Stimulated activated CD8-positive, alpha-beta memory T cell treated with anti-CD3 and anti-CD28 coated beads, Interleukin-7, amount 100 ng/mL, for 4 hours (primary cell): ENCODE results near the gene DNAJC8.
A peak's percentile ranks its signal among the peaks of the same experiment; 100 is the strongest.

ENCODE experiments used
- DNase-seq, 2 donors: peaks; one replicate each; pipeline ENCODE4 v3.0.0-alpha.2; 2020; ENCODE audit warnings: low read depth in 2 of 2

The DNAJC8 gene

DNA sequence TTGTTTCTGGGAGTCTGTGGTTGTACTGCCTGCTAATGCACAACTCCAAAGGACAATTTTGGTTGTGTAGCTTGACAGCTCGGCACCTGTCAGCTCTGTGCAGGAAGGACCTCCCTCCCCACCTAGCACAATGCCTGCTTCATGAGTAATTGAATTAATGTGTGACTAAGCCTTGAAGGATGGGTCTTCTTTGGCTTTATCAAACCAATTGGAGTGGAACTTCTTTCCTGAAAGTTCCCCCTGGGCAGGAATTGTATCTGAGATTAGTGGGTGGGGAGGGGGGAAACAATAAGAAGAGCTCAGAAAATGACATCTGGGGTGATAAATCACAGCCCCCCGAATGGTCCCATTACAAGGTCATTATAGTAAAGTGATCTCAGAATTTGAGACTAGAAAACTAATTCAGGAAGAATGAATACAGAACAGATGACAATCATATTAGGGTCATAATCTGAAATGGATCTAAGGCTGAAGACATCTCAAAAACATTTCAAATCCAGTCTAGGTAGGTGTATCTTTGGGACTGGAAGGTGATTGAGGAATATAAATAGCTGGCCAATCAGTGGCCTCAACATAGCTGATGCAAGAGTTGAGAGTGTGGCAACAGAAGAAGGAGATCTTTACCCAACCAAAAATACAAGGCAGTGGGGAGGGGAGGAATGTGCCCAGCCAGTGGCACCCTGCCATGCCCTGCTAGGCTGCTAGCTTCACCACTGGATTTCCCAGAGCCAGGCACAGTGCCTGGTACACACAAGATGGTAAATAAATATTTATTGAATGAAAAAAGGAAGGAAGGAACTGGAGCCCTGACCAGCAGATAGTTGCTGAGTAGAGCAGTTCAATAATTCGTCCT, 16.4 kb upstream of the DNAJC8 start:
- DNase-seq, result no peak

DNA sequence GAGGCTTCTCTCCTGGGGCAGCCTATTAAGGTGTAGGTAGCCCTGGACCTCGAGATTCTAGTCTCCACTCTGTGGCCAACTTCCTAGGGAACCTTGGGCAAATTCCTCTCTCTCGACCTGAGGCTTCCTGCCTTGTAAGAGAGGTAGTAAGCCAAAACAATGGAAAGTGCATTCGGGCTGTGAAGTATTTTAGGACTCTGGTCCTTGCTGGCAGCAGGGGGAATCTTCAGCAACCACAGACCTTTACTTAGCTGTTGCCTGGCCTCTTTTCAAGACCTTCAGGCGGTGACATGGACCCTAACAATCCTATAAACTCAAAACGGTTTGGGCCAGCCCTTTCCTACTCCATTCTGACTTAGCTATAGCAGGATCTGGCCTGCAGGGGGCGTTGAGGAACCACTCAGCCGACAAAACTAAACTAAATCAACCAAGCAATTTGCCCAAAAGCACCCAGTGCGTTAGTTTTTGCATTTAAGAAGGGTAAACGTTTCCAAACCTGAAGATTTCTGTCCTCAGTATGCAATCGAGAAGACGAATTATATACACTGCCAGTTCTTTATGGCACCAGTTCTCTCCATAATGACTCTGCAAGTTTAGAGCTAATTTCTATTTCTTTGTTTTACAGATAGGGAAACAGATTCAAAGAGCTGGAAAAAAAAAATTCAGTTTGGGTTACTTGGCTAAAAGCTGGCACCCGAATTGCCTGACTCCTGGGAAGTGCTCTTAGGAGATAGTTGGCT, 15.6 kb upstream of the DNAJC8 start:
- peak; percentile 65 to 72 for DNase-seq

DNA sequence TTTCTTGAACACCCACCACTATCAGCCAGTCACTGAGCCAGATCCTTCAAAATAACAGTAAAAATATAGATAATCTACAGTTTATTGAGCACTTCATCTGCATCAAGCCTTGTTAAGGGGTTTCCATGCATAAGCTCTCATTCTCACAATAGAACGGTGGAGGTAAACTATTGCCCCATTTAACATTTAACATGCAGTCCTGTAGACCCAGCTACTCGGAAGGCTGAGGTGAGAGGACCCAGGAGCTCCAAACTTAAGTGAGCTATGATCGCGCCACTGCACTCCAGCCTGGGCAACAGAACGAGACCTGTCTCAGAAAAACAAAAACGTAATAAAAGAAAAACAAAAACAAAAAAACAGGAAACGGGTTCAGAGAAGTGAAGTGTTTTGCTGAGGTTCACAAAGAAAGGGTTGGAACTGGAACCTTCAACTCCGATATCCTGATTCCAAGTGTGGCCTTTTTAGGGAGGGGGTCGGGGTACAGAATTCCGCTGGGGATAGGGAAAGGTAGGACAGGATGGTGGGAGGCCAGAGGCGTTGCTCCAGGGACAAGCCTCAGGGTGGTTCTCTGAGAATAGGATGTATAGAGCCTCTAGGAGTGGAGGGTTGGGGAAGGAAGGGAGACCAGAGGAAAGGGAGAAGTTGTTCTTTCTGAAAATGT, 14.9 kb upstream of the DNAJC8 start:
- no peak for DNase-seq

DNA sequence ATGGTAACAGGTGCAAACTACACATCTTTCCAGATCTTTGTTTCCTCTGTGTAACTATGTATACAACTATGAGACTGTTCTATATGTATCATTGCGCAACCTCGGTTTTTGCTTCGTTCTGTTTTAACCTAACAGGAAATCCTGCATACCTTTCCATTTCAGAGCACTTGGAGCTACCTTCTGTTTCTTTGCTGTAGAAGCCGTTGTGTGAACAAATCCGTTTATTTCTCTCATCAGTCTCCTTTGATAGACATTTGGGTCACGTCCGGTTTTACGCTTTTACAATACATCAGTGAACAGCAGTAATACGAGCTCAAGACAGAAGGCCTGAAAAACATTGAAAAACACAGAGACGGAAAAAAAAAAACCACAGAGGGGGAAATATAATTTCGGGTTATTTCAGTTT, 13.6 kb upstream of the DNAJC8 start:
- DNase-seq, result no peak

DNA sequence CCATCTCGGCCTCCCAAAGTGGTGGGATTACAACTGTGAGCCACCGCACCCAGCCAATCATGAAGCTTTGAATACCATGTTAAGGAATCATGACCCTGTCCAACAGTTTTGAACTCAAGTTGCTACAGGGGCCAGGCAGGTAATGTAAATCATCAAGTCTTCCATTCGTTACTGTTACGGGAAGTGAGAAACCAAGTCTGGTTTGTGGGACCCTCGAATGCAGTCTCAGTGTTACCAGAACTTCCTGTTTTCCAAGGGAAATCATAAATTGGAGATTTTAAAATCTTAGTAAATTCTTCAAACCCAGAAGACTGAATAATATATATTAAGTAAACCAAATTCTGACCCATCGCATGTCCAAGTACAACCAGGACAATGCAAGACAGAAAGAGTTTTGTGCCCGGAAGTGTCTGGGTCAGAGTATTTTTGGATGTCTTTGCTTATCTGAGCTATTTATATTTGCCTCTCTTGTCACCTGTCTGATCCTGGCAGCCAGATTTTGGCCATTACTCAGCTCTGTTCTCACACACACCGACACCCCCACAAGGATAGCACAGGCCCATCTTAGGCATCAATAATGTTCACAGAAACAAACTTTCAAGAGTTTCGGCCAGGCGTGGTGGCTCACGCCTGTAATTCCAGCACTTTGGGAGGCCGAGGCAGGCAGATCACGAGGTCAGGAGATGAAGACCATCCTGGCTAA, 11.9 kb upstream of the DNAJC8 start:
- DNase-seq, result no peak

DNA sequence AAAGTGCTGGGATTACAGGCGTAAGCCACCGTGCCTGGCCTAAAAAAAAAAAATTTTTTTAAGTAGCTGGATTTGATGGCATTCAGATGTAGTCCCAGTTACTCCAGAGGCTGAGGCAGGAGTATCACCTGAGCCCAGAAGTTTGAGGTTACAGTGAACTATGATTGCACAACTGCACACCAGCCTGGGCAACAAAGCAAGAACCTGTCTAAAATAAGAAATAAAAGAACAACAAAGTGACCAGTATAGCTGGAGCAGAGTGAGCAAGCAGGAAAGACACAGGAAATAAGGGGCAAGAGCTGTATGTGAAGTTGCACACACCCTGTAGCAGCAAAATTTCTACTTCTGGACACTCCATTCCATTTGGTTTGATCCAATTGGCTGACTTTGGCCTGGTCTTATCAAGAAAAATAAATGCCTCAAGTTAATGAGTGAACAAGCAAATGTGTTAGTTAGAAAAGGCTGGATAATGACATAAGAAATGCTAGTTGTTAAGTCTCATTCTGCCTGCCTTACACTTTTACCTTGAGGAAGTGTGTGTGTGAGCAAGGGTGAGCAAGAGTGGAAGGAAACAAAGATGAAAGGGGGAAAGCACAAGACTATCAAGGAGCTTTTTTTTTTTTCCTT, 11.0 kb upstream of the DNAJC8 start:
- no peak for DNase-seq

DNA sequence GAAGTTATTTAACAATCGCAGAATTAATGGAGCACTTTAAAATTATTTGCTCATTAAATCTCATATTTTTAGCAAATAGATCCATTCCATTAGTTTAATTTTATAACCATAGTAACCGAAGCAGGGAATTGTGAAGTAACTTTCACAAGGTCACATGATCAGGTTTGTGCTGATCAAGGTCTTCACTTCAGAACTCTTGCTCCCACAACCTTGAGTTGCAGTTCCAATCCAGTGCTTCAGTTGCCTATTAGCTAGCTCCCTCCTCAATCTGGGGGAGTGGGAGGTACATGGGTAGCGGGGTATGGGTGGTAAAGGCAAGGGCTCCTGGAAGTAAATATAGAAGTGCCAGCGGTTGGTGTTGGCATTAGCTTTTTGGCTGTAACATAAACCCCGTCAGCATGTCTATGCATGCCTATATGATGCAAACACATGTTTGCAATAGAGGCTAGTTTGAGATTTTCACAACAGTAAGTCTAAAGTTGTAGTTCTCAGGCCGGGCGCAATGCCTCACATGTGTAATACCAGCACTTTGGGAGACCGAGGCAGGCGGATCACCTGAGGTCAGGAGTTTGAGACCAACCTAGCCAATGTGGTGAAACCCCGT, 8.9 kb upstream of the DNAJC8 start:
- DNase-seq, result no peak

DNA sequence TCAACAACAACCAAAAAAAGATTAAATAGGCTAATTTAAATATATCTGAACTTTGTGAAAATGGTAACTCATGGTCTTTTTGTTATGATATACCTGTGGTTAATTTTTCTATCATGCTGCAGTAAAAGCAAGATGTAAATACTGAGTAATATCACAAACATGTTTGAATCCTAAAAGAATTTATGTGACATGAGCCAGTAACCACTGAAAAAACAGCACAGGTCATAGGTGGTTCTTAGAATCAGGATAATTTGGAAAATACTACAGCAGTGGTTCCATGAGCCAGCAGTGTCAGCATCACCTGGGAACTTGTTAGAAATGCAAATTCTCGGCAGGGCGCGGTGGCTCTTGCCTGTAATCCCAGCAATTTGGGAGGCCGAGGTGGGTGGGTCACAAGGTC, 7.2 kb upstream of the DNAJC8 start:
- no peak for DNase-seq

DNA sequence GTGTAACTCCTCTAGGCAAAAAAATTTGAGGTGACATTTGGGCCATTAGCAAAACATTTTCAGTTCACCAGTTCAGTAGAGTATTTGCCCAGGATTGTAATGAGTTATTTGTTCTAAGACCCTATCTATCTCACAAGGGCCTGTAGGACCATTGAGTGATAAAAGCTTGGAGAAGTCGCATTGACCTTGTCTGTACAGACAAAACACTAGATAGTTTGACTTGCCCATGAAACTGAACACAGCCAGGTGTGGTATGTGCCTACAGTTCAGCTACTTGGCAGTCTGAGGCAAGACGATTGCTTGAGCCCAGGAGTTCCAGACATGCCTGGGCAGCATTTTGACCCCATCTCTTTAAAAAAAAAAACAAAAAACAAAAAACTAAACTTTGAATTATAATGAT, 6.2 kb upstream of the DNAJC8 start:
- no peak for DNase-seq

DNA sequence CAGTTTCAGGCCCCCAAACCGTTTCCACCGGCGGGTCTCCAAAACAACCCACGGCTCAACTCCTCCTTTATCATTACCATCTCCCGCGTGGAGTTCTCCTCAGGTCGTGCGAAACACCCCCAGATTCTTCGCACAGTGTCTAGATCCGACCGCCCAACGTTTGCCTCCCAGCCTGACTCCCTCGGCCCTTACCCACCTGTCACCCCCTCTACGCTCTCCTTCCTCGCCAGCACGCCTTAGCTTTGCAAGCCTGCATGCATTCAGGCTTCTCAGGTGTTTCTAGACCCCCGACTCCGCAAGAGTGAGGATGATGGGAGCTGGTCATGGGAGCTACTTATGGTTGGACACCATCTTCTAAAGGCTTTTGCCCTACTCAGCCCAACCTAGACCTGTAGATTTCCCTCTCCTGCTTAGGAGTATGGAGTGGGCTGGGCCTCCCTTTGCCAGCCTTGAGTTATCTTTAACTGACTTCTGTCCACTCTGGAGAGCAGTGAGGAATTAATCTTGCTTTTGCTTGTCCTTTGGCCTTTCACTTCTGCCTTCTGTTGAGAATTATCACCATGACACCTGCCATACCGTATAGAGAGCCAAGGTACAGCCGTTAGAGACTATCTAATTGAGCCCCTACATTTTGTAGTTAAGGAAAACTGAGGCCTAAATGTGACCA, 4.0 kb upstream of the DNAJC8 start:
- DNase-seq, result no peak

DNA sequence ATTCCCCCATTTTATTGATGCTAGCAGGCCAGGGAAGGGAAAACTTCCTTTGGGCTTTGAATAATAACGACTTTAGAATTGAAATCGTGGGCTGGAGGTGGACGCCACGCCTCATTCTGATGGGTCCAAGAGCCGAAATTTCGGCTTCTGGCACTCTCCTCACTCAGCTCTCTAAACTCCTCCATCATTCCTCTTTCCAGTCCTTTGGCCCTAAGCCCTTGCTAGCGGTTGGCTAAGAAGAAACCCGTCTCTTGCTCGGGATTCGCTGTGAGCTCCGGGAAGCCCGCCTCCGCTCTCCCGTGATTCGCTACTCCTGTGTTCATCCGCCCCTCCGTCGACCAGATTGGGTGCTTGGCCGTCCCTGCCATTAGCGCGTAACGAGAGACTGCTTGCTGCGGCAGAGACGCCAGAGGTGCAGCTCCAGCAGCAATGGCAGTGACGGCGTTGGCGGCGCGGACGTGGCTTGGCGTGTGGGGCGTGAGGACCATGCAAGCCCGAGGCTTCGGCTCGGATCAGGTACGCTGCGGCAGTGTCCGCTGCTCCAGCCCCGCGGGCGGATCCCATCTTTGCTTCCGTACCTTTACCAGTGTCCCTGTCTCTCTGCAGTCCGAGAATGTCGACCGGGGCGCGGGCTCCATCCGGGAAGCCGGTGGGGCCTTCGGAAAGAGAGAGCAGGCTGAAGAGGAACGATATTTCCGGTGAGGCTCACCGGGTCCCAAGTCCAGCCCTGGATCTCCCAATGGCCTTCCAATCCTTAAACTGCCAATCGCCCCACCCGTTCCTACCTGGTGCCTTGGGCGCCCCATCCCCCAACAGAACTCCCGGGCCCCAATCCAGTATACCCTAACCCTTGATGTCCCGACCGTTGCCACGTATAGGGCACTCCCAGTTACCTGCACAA, 3.2 kb upstream of the DNAJC8 start, which contains the start of gene ATP5IF1:
Gene ATP5IF1 (plus strand): TSS at position 370 of the 901 bp plus-strand sequence. CDS start 60 bp downstream, at position 430.
- DNase-seq, result peak; percentile 89 to 92

DNA sequence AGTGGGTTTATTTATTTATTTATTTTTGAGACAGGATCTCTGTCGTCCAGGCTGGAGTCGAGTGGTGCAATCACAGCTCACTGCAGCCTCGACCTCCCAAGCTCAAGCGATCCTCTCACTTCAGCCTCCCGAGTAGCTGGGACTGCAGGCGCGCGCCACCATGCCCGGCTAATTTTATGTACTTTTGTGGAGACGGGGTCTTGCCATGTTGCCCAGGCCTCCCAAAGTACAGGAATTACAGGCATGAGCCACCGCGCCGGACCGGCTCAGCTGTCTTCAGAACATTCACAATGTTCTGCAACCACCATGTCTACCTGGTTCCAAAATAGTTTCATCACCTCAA, 406 bp upstream of the DNAJC8 start:
- DNase-seq, result no peak

DNA sequence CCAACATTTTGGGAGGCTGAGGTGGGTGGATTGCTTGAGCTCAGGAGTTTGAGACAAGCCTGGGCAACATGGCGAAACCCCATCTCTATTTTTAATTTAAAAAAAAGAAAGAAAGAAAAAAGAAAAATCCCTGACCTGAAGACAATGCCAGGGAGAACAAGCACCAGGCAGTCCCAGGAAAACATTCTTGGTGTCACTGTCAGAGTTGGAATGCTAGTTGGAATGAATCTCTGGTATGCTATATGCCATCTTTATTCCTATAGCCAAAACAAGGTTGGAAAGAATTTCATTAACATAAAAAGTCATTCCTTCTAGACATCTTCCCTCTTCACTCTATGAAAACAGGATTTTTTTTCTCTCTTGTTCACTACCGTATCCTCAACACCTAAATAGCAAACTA, 2.8 kb downstream of the DNAJC8 start:
- no peak for DNase-seq

DNA sequence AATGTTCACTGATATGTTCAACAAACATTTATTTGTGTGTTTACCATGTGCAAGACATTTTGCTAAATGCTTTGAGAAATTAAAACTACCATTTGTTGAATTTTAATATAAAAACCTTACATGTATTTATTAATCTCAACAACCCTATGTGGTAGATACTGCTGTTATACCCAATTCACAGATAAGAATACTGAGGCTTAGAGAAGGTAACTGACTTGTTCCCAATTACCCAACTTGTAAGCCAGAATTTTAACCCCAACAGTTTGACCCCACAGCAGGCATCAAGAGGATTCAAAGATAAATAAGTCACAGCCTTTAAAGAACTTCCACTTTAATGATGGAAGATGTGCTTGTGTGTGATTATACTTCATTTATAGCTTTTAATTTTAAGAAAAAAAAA, 3.7 kb downstream of the DNAJC8 start:
- no peak for DNase-seq

DNA sequence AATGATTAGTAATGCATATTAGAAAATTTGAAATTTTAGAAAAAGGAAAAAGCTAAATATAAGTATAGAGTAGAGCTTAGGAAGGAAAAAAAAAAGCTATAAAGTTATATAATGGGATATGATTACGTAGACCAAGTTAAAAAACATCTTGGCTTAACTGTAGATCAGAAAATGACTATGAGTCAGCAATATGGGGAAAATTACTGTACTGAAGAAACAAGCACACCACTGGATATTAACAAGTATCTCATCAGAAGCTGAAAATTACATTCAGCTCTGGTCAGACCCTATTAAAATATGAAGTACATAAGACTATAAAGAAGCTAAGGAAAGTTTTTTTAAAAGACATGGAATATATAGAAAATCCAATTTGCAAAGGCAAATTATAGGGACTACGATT, 19.5 kb downstream of the DNAJC8 start:
- no peak for DNase-seq

DNA sequence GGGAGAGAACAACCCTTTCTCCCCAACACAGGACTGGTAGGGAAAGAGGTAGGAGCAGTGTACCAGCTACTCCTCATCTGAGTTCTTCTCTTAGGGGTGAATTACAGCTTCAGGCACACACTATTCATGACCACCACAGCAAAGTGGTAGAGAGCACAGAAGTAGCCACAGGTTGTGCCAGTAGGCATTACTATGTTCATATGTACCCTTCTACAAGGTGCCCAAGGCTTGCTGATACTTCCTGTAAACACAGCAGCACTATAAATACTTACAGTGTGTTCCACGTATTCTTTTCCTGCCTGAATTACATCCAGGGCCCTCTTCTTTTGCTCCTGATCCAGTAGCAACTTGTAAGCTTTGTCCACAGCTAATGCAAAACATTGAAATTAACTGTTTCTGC, 23.1 kb downstream of the DNAJC8 start:
- DNase-seq, result no peak

DNA sequence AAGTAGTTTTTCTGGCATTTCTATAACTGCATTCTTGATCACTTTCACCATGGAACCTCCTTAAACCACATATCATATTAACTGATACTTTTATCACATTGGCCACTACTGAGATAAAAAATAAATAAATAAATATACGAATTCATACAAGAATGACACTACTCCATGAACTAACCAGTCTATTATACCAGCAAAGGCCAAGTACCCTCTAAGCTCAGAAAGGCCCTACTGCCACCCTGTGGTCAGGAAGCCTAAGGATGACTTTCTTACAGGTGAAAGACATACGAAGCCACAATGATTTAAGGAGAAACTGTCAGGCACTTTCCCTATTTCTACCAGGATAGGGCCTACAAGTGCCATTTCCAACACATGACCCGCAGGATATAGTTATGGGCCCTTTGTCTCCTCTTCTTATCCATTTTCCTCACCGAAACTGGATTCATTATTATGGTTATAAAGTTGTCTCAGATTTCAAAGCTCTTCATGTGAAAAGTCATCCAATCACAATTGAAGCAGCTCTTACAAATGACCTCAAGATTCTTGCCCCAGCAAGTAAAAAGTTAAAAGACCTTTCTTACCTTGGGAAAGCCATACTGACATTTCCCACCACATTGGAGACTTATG, 23.9 kb downstream of the DNAJC8 start:
- peak; percentile 26 to 35 for DNase-seq

DNA sequence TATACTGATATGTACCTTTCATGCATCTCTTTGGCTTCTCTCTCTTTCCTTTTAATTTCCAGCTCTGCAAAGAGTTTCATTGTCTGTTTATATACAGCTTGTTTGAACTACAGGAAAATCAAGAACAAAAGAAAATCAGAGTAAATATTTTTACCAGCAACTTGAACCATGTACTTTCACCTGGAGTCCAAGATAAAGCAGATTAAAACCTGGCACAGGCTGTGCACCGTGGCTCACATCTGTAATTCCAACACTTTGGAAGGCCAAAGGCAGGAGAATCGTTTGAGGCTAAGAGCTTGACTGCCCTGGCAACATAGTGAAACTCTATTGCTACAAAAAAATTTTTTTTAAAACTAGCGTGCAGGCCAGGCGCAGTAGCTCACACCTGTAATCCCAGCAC, 27.6 kb downstream of the DNAJC8 start:
- DNase-seq, result no peak

DNA sequence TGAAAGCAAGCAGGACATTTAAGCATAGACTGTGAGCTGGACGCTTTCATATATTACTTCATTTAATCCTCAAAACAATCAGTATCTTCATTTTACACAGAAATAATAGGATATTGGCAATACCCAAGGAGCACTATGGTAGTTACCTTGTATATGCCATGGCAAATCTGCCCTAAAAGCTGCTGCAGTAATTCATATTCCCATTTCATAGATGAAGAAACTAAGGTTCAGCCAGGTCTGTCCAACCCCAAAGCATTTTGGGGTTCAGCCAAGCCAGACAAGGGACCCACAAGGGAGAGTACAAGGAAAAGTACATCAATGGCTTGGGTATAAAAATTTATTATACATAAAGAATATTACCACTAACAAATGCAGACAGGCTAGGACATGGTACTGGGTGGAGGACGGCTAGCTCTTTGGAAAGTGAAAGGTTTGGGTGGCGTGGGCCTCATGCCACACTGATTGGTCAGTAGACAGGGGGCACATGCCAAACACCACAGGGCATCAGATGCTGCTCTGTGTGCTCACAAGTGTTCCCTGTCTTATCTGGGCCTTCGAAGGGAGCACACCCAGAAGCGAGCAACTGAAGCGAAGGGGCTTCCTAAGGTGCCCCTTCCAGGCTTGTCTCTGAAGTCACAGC, 32.5 kb downstream of the DNAJC8 start:
- no peak for DNase-seq
